Adipose tissue (tissue), 3 donors: Measurements from ENCODE around the gene NCOA7. TPM values are rescaled to one million over a fixed set of nuclear protein-coding genes. Genes with fewer than 3 reads are reported as not detected.
A peak's percentile ranks its signal among the peaks of the same experiment; 100 is the strongest.

Source experiments
- H3K27ac ChIP-seq: one replicate; pipeline ENCODE4 v1.5.1; 2013; ENCODE audit warnings: low read depth, low read length
- WGBS, 3 donors: extraction: QIAGEN DNeasy Blood & Tissue Kit; methylation state at CpG; one replicate each; pipeline ENCODE4 v1.1.7; 2013; 5-methylcytosine and 5-hydroxymethylcytosine counted together
- polyA plus RNA-seq, 3 donors: library from polyadenylated mRNA; stranded (reverse); fragments of 200-250 nt; gene quantifications; one replicate each; pipeline ENCODE4 v1.2.3, GENCODE V29; 2013
- donor health status: healthy with polysubstance abuse.
- donor health status: Bipolar disorder and iron deficiency.
- donor health status: healthy.

NCOA7 gene
- polyA plus RNA-seq, 3 donors: 9.6 to 59.0 (median 46.3) TPM

GRCh38 chr6:125784365-125784764, 6.4 kb upstream of the NCOA7 start:
- no peak overlapping the region for H3K27ac ChIP-seq
- WGBS, 3 donors: 53 to 67% (median 61%) methylated on average over 2 of the region's 2 CpGs

- H3K27ac ChIP-seq: no peak overlapping the region
- WGBS, 3 donors: 16 to 21% (median 16%) methylated on average over 2 of the region's 2 CpGs
Measured at GRCh38 chr6:125787791-125788190, 3.0 kb upstream of the NCOA7 start.

GRCh38 chr6:125789167-125789566, 1.6 kb upstream of the NCOA7 start:
- H3K27ac ChIP-seq: no peak overlapping the region
- WGBS, 3 donors: 10 to 77% (median 29%) methylated on average over 1 of the region's 1 CpG

- 11 to 15% (median 12%) methylated on average over 19 of the region's 19 CpGs for WGBS, 3 donors
- H3K27ac ChIP-seq: peak overlapping the region; percentile 81
Measured at GRCh38 chr6:125789576-125790357, 993 bp upstream of the NCOA7 start.

GRCh38 chr6:125791151-125791819, 525 bp downstream of the NCOA7 start:
- no peak overlapping the region for H3K27ac ChIP-seq
- 0 to 1% (median 0%) methylated on average over 28 of the region's 28 CpGs for WGBS, 3 donors

- no peak overlapping the region for H3K27ac ChIP-seq
Measured at GRCh38 chr6:125791820-125792165, 1.0 kb downstream of the NCOA7 start.

GRCh38 chr6:125792172-125792571, 1.4 kb downstream of the NCOA7 start:
- no peak overlapping the region for H3K27ac ChIP-seq

GRCh38 chr6:125792680-125793079, 1.9 kb downstream of the NCOA7 start:
- H3K27ac ChIP-seq: no peak overlapping the region

More at GRCh38 chr6:125792172-125792571, 1.4 kb downstream of the NCOA7 start:
- WGBS, 3 donors: 48 to 53% (median 53%) methylated on average over 3 of the region's 3 CpGs

GRCh38 chr6:125793280-125793679, 2.5 kb downstream of the NCOA7 start:
- no peak overlapping the region for H3K27ac ChIP-seq
- WGBS, 3 donors: 66 to 93% (median 75%) methylated on average over 2 of the region's 2 CpGs

- WGBS, 3 donors: 61 to 82% (median 67%) methylated on average over 3 of the region's 3 CpGs
- no peak overlapping the region for H3K27ac ChIP-seq
Measured at GRCh38 chr6:125793863-125794262, 3.1 kb downstream of the NCOA7 start.

GRCh38 chr6:125794342-125795137, 3.8 kb downstream of the NCOA7 start:
- WGBS, 3 donors: 73 to 92% (median 92%) methylated on average over 5 of the region's 5 CpGs
- no peak overlapping the region for H3K27ac ChIP-seq

GRCh38 chr6:125795301-125795700, 4.5 kb downstream of the NCOA7 start:
- no peak overlapping the region for H3K27ac ChIP-seq
- 94 to 98% (median 94%) methylated on average over 1 of the region's 1 CpG for WGBS, 3 donors

- no peak overlapping the region for H3K27ac ChIP-seq
- WGBS, 3 donors: 78 to 89% (median 88%) methylated on average over 3 of the region's 3 CpGs
Measured at GRCh38 chr6:125797120-125797885, 6.5 kb downstream of the NCOA7 start.

- H3K27ac ChIP-seq: no peak overlapping the region
- 69 to 79% (median 75%) methylated on average over 3 of the region's 3 CpGs for WGBS, 3 donors
Measured at GRCh38 chr6:125797886-125798444, 7.2 kb downstream of the NCOA7 start.

- WGBS, 3 donors: 77 to 90% (median 82%) methylated on average over 5 of the region's 5 CpGs
- H3K27ac ChIP-seq: no peak overlapping the region
Measured at GRCh38 chr6:125798734-125799508, 8.2 kb downstream of the NCOA7 start.

- H3K27ac ChIP-seq: no peak overlapping the region
- 82 to 88% (median 87%) methylated on average over 2 of the region's 2 CpGs for WGBS, 3 donors
Measured at GRCh38 chr6:125802383-125802782, 11.6 kb downstream of the NCOA7 start.

GRCh38 chr6:125802943-125803377, 12.2 kb downstream of the NCOA7 start:
- no peak overlapping the region for H3K27ac ChIP-seq
- WGBS, 3 donors: 27 to 37% (median 30%) methylated on average over 4 of the region's 4 CpGs

- no peak overlapping the region for H3K27ac ChIP-seq
Measured at GRCh38 chr6:125804264-125804663, 13.5 kb downstream of the NCOA7 start.
